Left cardiac atrium (tissue), 4 donors: ENCODE data around the gene TP53TG3B. TPM values are rescaled to one million over a fixed set of nuclear protein-coding genes. Genes with fewer than 3 reads are reported as not detected.
"Not testable (repeated sequence)": the region's sequence is repeated elsewhere in the genome, so short reads cannot be mapped to it uniquely, and the experiment has no call there.

ENCODE experiments used
- ATAC-seq, 2 donors: fragments of 200-7000 bp; cut with Tn5 transposase; one replicate each; pipeline ENCODE4 v1.9.1; 2020; ENCODE audit warnings: mild to moderate bottlenecking in 2 of 2, moderate library complexity in 2 of 2
- DNase-seq: peaks from one replicate; pipeline ENCODE4 v3.0.0-alpha.2; 2020
- intact Hi-C, 2 donors: fragments of 100-400 bp; cut with DNase I; formaldehyde crosslinking; loops; one replicate each; pipeline versions ENCODE4 v1.14.1 to v1.15.1; 2022 to 2023
- long read RNA-seq: library from polyadenylated mRNA; unstranded; transcript quantifications from one replicate; pipeline ENCODE4 v2.0.0, GENCODE V29; 2021
- total RNA-seq, 2 donors: library from RNA; stranded (reverse); fragmentation: NEBNext Ultra II Directional; extraction: Animal tissue kit (Norgen Biotek cat#: 25700); gene quantifications; one replicate each; pipeline ENCODE4 v1.2.1, GENCODE V29; 2021
- donor health status: DM: no; HTN: yes; CAD: no.
- donor health status: DM: no; HTN: yes; CAD: no; lungs with severe emphysema.
- donor health status: DM: yes; HTN: yes; CAD: no.
- donor health status: Dilated cardiomyopathy.

Gene TP53TG3B
- total RNA-seq = not detected
- long read RNA-seq = 0 reads

DNA sequence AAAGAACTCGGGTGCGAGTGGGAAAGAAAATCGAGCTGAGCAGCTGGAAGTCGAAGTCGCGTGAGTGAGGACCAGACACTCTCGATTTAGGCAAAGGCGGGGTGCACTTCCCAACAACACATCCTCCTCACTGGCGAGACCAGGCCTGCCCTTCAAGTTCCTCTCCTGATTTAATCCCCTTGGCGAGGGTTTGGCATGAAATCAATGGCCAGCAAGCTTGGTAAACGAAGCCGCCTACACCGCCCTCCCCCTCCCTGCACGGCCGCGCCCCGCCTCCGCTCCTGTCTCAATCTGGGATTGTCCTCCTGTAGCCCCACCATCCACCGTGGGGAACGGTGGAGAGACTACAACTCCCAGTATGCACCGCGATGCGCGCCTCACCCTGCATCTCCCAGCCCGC, at the start of gene TP53TG3B:
TSS of gene TP53TG3B (plus strand) at position 301 of the 400 bp plus-strand sequence. CDS start at position 369, 68 bp downstream.
- DNase-seq, intact Hi-C loops, ATAC-seq: not testable (repeated sequence)

- peak; percentile 76 for DNase-seq
- ATAC-seq, intact Hi-C loops: not testable (repeated sequence)
These were observed 24.2 kb upstream of the TP53TG3B start for GRCh38 chr16:33336226-33337012.

- intact Hi-C loops, ATAC-seq: not testable (repeated sequence)
- DNase-seq = peak; percentile 70
These were observed 22.8 kb upstream of the TP53TG3B start for GRCh38 chr16:33337627-33338542.

DNA sequence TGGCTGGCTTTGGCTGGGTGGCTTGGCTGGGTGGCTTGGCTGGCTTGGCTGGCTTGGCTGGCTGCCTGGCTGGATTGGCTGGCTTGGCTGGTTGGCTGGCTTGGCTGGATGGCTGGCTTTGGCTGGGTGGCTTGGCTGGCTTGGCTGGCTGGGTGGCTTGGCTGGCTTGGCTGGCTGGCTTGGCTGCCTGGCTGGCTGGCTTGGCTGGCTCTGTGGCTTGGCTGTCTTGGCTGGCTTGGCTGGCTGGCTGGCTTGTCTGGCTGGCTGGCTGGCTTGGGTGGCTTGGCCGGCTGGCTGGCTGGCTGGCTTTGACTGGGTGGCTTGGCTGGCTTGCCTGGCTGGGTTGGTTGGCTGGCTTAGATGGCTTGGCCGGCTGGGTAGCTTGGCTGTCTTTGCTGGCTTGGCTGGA, 22.1 kb upstream of the TP53TG3B start:
- intact Hi-C loops, ATAC-seq: not testable (repeated sequence)
- DNase-seq = peak; percentile 36

DNA sequence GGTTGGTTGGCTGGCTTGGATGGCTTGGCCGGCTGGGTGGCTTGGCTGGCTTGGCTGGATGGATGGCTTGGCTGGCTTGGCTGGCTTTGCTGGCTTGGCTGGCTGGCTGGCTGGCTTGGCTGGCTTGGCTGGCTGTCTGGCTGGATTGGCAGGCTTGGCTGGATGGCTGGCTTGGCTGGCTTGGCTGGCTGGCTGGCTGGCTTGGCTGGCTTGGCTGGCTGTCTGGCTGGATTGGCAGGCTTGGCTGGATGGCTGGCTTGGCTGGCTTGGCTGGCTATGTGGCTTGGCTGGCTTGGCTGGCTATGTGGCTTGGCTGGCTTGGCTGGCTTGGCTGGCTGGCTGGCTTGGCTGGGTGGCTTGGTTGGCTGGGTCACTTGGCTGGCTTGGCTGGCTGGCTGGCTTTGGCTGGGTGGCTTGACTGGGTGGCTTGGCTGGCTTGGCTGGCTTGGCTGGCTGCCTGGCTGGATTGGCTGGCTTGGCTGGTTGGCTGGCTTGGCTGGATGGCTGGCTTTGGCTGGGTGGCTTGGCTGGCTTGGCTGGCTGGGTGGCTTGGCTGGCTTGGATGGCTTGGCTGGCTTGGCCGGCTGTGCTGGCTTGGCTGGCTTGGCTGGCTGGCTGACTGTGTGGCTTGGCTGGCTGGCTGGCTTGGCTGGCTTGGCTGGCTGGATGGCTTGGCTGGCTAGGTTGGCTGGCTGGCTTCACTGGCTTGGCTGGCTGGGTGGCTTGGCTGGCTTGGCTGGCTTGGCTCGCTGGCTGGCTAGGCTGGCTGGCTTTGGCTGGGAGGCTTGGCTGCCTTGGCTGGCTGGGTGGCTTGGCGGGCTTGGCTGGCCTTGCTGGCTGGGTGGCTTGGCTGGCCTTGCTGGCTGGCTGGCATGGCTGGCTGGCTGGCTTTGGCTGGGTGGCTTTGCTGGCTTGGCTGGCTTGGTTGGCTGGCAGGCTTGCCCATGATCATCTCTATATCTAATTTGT, 21.3 kb upstream of the TP53TG3B start:
- peak; percentile 71 for DNase-seq
- intact Hi-C loops = not testable (repeated sequence)
- peak in 1 of 2 donors; percentile 77 for ATAC-seq

Other genes with a start within 250 kb of the TP53TG3B start
- not detected for gene TP53TG3C, start 166.6 kb upstream of the TP53TG3B start, total RNA-seq
- gene TP53TG3E, start 56.5 kb upstream of the TP53TG3B start, total RNA-seq = under 1 TPM in 1 of 2 donors, not detected in 1; 0.16 TPM
- not detected for gene TP53TG3F, start 98.8 kb downstream of the TP53TG3B start, total RNA-seq